ENCODE data around the gene GGA3. TPM values are rescaled to one million over a fixed set of nuclear protein-coding genes. Genes with fewer than 3 reads are reported as not detected.

The GGA3 gene
- total RNA-seq, 1 experiment from 2014 or later = 61.6 TPM

DNA sequence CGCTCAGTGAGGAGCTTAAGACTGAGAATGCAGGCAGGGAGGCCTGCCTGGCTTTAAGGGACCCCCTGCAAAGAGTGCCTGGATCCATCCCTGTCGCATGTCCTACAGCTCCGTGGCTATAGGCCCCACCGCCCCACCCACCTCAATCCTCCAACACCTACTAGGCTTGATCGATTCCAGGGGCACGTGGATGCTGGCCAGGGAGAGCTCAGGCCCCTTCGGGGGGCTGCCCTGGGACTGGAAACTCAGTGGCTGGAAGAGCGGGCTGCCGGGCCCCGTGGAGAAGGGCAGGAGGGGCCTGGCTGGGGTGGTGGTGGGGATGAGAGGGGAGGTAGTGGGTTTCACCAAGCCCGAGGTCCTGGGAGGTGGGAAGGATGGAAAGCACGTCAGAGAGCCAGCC, 22.2 kb downstream of the GGA3 start:
- Histone ChIP-seq H3K9me3 (ENCODE audit: control insufficient read depth, insufficient read depth, low read depth, low read length) (no peaks in the 10 kb centered on the region), H3K4me1 (ENCODE audit: control insufficient read depth, insufficient read depth, low read length) (0 out of 2 replicates have a peak, but pooled peaks cover 3% of the 10 kb centered on the region), H3K36me3 (ENCODE audit: control insufficient read depth, insufficient read depth, low read length) (peaks cover 20% of the 10 kb centered on the region), H3K4me3 (ENCODE audit: low read depth in 2 of 2, low read length in 2 of 2) (no peak overlapping the region), H3K27me3 (ENCODE audit: control insufficient read depth, insufficient read depth, low read length) (no peaks in the 10 kb centered on the region), H3K27ac (ENCODE audit: low read length) (no peak overlapping the region)
- TF ChIP-seq, protein P1, sequence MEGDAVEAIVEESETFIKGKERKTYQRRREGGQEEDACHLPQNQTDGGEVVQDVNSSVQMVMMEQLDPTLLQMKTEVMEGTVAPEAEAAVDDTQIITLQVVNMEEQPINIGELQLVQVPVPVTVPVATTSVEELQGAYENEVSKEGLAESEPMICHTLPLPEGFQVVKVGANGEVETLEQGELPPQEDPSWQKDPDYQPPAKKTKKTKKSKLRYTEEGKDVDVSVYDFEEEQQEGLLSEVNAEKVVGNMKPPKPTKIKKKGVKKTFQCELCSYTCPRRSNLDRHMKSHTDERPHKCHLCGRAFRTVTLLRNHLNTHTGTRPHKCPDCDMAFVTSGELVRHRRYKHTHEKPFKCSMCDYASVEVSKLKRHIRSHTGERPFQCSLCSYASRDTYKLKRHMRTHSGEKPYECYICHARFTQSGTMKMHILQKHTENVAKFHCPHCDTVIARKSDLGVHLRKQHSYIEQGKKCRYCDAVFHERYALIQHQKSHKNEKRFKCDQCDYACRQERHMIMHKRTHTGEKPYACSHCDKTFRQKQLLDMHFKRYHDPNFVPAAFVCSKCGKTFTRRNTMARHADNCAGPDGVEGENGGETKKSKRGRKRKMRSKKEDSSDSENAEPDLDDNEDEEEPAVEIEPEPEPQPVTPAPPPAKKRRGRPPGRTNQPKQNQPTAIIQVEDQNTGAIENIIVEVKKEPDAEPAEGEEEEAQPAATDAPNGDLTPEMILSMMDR (IDR thresholded peaks at IDR 0.05) = no peak
- no peak for TF ChIP-seq SIN3A (IDR thresholded peaks at IDR 0.05; ENCODE audit: borderline replicate concordance, insufficient read depth, low read depth, low read length)
- TF ChIP-seq, protein P2, sequence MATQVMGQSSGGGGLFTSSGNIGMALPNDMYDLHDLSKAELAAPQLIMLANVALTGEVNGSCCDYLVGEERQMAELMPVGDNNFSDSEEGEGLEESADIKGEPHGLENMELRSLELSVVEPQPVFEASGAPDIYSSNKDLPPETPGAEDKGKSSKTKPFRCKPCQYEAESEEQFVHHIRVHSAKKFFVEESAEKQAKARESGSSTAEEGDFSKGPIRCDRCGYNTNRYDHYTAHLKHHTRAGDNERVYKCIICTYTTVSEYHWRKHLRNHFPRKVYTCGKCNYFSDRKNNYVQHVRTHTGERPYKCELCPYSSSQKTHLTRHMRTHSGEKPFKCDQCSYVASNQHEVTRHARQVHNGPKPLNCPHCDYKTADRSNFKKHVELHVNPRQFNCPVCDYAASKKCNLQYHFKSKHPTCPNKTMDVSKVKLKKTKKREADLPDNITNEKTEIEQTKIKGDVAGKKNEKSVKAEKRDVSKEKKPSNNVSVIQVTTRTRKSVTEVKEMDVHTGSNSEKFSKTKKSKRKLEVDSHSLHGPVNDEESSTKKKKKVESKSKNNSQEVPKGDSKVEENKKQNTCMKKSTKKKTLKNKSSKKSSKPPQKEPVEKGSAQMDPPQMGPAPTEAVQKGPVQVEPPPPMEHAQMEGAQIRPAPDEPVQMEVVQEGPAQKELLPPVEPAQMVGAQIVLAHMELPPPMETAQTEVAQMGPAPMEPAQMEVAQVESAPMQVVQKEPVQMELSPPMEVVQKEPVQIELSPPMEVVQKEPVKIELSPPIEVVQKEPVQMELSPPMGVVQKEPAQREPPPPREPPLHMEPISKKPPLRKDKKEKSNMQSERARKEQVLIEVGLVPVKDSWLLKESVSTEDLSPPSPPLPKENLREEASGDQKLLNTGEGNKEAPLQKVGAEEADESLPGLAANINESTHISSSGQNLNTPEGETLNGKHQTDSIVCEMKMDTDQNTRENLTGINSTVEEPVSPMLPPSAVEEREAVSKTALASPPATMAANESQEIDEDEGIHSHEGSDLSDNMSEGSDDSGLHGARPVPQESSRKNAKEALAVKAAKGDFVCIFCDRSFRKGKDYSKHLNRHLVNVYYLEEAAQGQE (IDR thresholded peaks at IDR 0.05; ENCODE audit: insufficient read depth in 1 of 2, low read depth in 2 of 2, low read length in 1 of 2) = no peak
- TF ChIP-seq POLR2AphosphoS5 (IDR thresholded peaks at IDR 0.05; ENCODE audit: low read depth, low read length) = no peak; the same call in 1 of the 2 replicates
- no peak for TF ChIP-seq TCF7L2 (IDR thresholded peaks at IDR 0.05; ENCODE audit: low read depth, low read length)
- no TSS peak for BruUV-seq (replicated peaks)
- intact Hi-C loops (cut with micrococcal nuclease; ENCODE audit: unreplicated experiment) (no loop called here), in situ Hi-C loops (cut with HindIII; ENCODE audit: low pct_unique_long_range_greater_than_20kb, low sequenced_read_pairs) (no loop called here)
- ChIA-PET POLR2A (interaction anchor here (0.6 kb wide), 1 partner anchor 36 kb away, joined by 3 read pairs; no protein-coding TSS in a partner anchor), CTCF (interaction anchor here (0.5 to 2.0 kb wide), 3 partner anchors 32 to 169 kb away, joined by 5 to 7 read pairs (median 6); partner anchors contain the start of gene MIF4GD)
- ATAC-seq (peak; percentile 2; the same call in 1 of the 2 replicates), DNase-seq (ENCODE audit: low read depth, low spot score) (no peak)

DNA sequence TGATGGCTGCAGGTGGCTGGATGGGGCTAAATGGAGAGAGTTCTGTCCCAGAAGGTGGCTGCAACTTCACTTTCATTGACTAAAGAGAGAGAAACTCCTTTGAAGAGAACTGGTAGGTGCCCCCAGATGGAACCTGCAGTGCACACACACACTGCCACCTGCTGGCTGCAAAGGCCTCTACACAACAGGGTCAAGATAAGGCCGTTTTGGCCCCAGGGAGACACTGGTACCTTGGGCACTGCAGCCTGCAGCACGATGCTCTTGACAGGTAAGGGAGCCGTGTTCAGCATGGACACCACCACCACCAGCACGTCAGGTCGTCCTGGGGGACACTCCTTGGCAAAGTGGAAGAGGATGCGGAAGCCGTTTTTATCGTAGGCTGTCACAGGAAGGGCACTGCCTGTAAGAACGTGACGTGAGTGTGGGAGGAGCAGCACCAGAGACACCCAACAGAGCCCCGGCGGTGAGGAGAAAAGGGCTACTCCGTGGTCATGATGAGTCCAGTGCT, 22.7 kb downstream of the GGA3 start:
- intact Hi-C loops (cut with micrococcal nuclease; ENCODE audit: unreplicated experiment) = no loop called here
- no peak for TF ChIP-seq SIN3A (IDR thresholded peaks at IDR 0.05; ENCODE audit: borderline replicate concordance, insufficient read depth, low read depth, low read length)
- TF ChIP-seq, protein P1 (IDR thresholded peaks at IDR 0.05) = peak; percentile 96
- peak; percentile 58 for TF ChIP-seq POLR2AphosphoS5 (IDR thresholded peaks at IDR 0.05; ENCODE audit: low read depth, low read length)
- TF ChIP-seq, protein P2 (IDR thresholded peaks at IDR 0.05; ENCODE audit: insufficient read depth in 1 of 2, low read depth in 2 of 2, low read length in 1 of 2) = no peak
- ATAC-seq = peak; percentile 85

More for the DNA sequence above, 22.7 kb downstream of the GGA3 start:
- BruUV-seq (replicated peaks) = no TSS peak
- no peaks in the 10 kb centered on the region for H3K27me3 ChIP-seq (ENCODE audit: control insufficient read depth, insufficient read depth, low read length)
- POLR2A ChIA-PET = interaction anchor here (0.6 kb wide), 1 partner anchor 35 kb away, joined by 3 read pairs; no protein-coding TSS in a partner anchor
- CTCF ChIA-PET = interaction anchor here (0.6 kb wide), 2 partner anchors 60 to 171 kb away, joined by 3 to 5 read pairs; no protein-coding TSS in a partner anchor
- no peaks in the 10 kb centered on the region for H3K9me3 ChIP-seq (ENCODE audit: control insufficient read depth, insufficient read depth, low read depth, low read length)
- in situ Hi-C loops (cut with HindIII; ENCODE audit: low pct_unique_long_range_greater_than_20kb, low sequenced_read_pairs) = no loop called here
- H3K27ac ChIP-seq (ENCODE audit: low read length) = no peak overlapping the region
- H3K4me1 ChIP-seq (ENCODE audit: control insufficient read depth, insufficient read depth, low read length) = 0 out of 2 replicates have a peak, but pooled peaks cover 3% of the 10 kb centered on the region
- peaks cover 20% of the 10 kb centered on the region for H3K36me3 ChIP-seq (ENCODE audit: control insufficient read depth, insufficient read depth, low read length)
- H3K4me3 ChIP-seq (ENCODE audit: low read depth in 2 of 2, low read length in 2 of 2) = no peak overlapping the region
- peak; percentile 33 for DNase-seq (ENCODE audit: low read depth, low spot score)

Measured in Panc1 (cell line).